ENCODE measurements around the gene SLC30A10.
"Not testable (repeated sequence)": the region's sequence is repeated elsewhere in the genome, so short reads cannot be mapped to it uniquely, and the experiment has no call there.

The SLC30A10 gene

GRCh38 chr1:219927298-219927955, 930 bp downstream of the SLC30A10 start:
- no peak for DNase-seq (ENCODE audit: low read depth)

GRCh38 chr1:219926363-219926998, 1.9 kb downstream of the SLC30A10 start:
- no peak for DNase-seq (ENCODE audit: low read depth)

- no peak for DNase-seq (ENCODE audit: low read depth)
Observed at GRCh38 chr1:219924342-219924741, 4.0 kb downstream of the SLC30A10 start.

GRCh38 chr1:219917851-219918466, 10.4 kb downstream of the SLC30A10 start:
- DNase-seq (ENCODE audit: low read depth), result no peak

GRCh38 chr1:219917281-219917680, 11.1 kb downstream of the SLC30A10 start:
- DNase-seq (ENCODE audit: low read depth), result no peak

GRCh38 chr1:219916257-219916656, 12.1 kb downstream of the SLC30A10 start:
- no peak for DNase-seq (ENCODE audit: low read depth)

- DNase-seq (ENCODE audit: low read depth), result no peak
Observed at GRCh38 chr1:219913005-219913770, 15.2 kb downstream of the SLC30A10 start.

GRCh38 chr1:219910716-219911115, 17.6 kb downstream of the SLC30A10 start:
- no peak for DNase-seq (ENCODE audit: low read depth)

GRCh38 chr1:219909476-219909875, 18.9 kb downstream of the SLC30A10 start:
- DNase-seq (ENCODE audit: low read depth), result no peak

- DNase-seq (ENCODE audit: low read depth), result no peak
Observed at GRCh38 chr1:219908170-219908569, 20.2 kb downstream of the SLC30A10 start.

- DNase-seq (ENCODE audit: low read depth), result no peak
Observed at GRCh38 chr1:219907772-219908070, 20.6 kb downstream of the SLC30A10 start.

GRCh38 chr1:219906924-219907771, 21.2 kb downstream of the SLC30A10 start:
- DNase-seq (ENCODE audit: low read depth), result no peak

GRCh38 chr1:219906565-219906923, 21.8 kb downstream of the SLC30A10 start:
- DNase-seq (ENCODE audit: low read depth), result not testable (repeated sequence)

- DNase-seq (ENCODE audit: low read depth), result no peak
Observed at GRCh38 chr1:219905524-219905923, 22.8 kb downstream of the SLC30A10 start.

- DNase-seq (ENCODE audit: low read depth), result no peak
Observed at GRCh38 chr1:219904934-219905333, 23.4 kb downstream of the SLC30A10 start.

GRCh38 chr1:219903353-219903871, 24.9 kb downstream of the SLC30A10 start:
- no peak for DNase-seq (ENCODE audit: low read depth)

- DNase-seq (ENCODE audit: low read depth), result no peak
Observed at GRCh38 chr1:219902951-219903350, 25.4 kb downstream of the SLC30A10 start.

- DNase-seq (ENCODE audit: low read depth), result no peak
Observed at GRCh38 chr1:219900882-219901281, 27.5 kb downstream of the SLC30A10 start.

- DNase-seq (ENCODE audit: low read depth), result peak; percentile 16
Observed at GRCh38 chr1:219900201-219900600, 28.2 kb downstream of the SLC30A10 start.

GRCh38 chr1:219898375-219898774, 30.0 kb downstream of the SLC30A10 start:
- DNase-seq (ENCODE audit: low read depth), result no peak

GRCh38 chr1:219897914-219898313, 30.4 kb downstream of the SLC30A10 start:
- no peak for DNase-seq (ENCODE audit: low read depth)

GRCh38 chr1:219892271-219892670, 36.1 kb downstream of the SLC30A10 start:
- DNase-seq (ENCODE audit: low read depth), result not testable (repeated sequence)

All from fibroblast of gingiva (primary cell).